SKM-1 (cell line): ENCODE results near the gene TRIOBP.
"Not testable (repeated sequence)": the region's sequence is repeated elsewhere in the genome, so short reads cannot be mapped to it uniquely, and the experiment has no call there.

Experiments used
- DNase-seq: peaks from one replicate; lab custom pipeline; 2025; ENCODE audit not compliant: unreplicated experiment; lab: John Stamatoyannopoulos, UW

TRIOBP gene

GRCh38 chr22:37717746-37718305 lies 21.0 kb downstream of the TRIOBP start:
- not testable (repeated sequence) for DNase-seq

GRCh38 chr22:37725551-37726240 lies 28.8 kb downstream of the TRIOBP start:
- DNase-seq = no peak

- no peak for DNase-seq
Measured at GRCh38 chr22:37726241-37726887, 29.5 kb downstream of the TRIOBP start.

GRCh38 chr22:37728620-37729019 lies 31.8 kb downstream of the TRIOBP start:
- no peak for DNase-seq

GRCh38 chr22:37731804-37732471 lies 35.1 kb downstream of the TRIOBP start:
- DNase-seq = peak; percentile 74

GRCh38 chr22:37732699-37733607 lies 36.1 kb downstream of the TRIOBP start:
- no peak for DNase-seq

- no peak for DNase-seq
Measured at GRCh38 chr22:37733625-37734401, 37.0 kb downstream of the TRIOBP start.

- DNase-seq = no peak
Measured at GRCh38 chr22:37734402-37734700, 37.5 kb downstream of the TRIOBP start.

GRCh38 chr22:37734964-37735451 lies 38.2 kb downstream of the TRIOBP start:
- DNase-seq = no peak

- DNase-seq = no peak
Measured at GRCh38 chr22:37739035-37739434, 42.2 kb downstream of the TRIOBP start.

- DNase-seq = peak; percentile 97
Measured at GRCh38 chr22:37739611-37740049, 42.8 kb downstream of the TRIOBP start.

GRCh38 chr22:37740455-37741311 lies 43.8 kb downstream of the TRIOBP start:
- DNase-seq = no peak

- DNase-seq = peak; percentile 81
Measured at GRCh38 chr22:37741312-37741795, 44.5 kb downstream of the TRIOBP start.

- no peak for DNase-seq
Measured at GRCh38 chr22:37742376-37743171, 45.7 kb downstream of the TRIOBP start.

- DNase-seq = no peak
Measured at GRCh38 chr22:37744589-37744988, 47.7 kb downstream of the TRIOBP start.

- peak; percentile 63 for DNase-seq
Measured at GRCh38 chr22:37745548-37746365, 48.9 kb downstream of the TRIOBP start.

- no peak for DNase-seq
Measured at GRCh38 chr22:37746366-37747079, 49.7 kb downstream of the TRIOBP start.
